Stimulated activated CD8-positive, alpha-beta memory T cell treated with anti-CD3 and anti-CD28 coated beads, Interleukin-12 subunit alpha, Interleukin-12 subunit beta, amount 100 ng/mL, for 4 hours (primary cell): ENCODE measurements around the gene AMN.

Experiments
- DNase-seq: peaks from one replicate; pipeline ENCODE4 v3.0.0-alpha.2; 2020; ENCODE audit warnings: low read depth

Gene AMN

DNA sequence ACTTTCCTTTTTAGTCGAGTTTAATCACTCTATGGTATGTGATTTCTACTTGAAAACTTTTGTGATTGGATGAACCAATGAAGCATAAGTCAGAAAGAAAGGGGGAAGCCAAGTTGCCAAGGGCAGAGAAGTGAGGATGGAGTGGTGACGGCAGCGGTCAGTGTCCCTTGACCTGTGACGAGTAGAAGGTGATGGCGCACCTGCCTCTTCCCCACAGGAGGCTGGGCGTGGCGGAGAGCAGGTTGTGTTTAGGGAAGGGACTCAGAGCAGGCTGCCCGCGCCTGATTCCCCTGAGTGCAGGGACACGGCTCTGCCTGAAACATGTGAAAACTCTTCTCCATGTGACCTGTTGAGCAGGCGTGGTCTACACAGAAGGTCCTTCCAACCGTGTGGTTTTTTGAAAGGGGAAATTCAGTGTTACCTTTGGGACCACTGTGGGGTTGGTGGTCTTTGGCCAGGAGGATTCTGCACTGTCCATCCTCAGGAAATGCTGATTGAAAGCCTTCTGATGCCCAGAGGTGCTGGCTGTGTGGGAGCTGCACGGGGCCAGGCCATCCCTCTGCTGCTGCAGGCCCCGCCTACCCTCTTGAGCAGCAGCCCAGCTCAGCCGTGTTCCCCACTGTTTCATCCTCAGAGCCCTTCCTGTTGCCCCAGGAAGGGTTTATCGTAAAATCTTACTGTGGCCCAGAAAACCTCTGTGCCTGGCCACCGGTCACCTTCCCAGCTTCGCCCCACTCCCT, 23.5 kb upstream of the AMN start:
- DNase-seq, result no peak

DNA sequence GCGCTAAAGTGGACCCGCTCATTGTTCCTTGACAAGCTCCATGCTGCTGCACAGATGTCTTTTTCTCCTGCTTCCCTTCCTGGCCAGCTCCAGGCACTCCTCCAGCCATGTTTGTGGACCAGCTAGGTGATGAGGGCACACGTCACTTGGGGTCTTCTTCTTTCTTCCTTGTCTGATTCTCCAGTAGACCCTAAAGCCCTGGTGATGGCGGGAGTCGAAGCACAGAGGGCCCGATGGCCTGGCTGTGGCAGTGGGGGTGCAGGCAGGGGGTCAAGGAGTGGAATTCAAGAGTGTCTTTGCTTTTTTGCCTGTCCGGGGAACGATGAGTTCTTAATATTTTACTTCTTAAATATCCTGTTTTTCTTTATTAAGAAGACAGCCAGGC, 23.0 kb upstream of the AMN start:
- no peak for DNase-seq

DNA sequence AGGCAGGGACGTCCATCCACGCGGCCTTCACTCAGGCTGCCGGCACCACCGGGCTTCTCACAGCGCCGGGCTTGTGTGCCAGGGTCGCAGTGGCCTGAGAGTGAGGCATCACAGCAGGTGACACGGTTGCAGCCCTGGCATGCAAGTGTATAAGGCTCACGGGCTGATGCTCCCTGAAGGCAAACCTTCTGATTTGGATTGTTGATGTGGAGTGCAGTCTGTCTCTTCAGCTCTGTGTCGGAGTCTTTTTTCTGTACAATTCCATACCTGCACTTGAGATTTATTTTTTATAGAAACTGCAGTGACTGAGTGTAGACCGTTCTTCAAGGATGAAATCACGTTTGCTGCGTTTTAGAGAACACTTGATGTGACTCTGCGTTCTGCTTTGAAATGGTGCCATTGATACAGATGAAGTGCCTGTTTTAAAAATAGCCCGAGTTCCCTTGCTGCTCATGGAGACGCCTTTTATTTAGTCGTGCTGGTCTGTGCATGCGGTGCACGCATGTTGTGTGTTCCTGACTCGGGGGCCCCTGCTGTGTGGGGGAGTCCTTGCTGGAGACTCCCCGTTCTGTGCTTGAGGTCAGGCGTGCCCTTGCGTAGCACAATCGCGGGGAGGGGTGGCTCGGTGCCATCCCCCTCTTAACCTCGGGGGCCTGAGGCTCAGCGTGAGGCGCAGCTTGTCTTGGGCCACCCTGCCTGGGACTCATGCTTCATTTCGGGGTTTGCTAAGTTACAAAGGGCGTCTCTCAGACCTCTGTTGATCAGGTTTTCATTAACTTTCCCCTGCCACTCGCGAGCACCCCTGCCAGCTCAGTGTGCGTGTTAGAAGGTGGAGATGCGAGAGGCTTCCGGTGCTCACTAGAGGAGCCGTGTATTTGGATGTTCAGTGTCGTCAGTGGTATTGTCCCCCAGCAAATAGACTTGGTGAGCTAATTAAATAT, 21.6 kb upstream of the AMN start:
- no peak for DNase-seq

DNA sequence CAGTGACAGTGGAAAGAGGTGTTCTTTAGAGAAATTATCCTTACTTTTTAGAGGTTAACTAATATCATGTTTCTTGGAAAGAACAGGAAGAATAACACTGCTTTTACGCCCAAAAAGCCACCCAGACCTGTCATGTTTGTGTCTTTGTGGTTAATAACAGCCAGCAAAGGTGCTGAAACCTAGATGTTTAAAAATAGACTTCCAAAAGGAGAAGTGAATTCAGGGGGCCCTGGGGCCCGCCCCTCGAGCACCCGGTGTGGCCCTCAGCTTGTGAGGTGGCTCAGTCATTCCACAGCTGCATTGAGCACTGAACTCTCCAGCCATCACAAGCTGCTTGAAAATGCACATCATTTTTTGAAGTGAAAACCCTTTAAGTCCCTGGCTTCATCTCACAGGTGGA, 20.8 kb upstream of the AMN start:
- no peak for DNase-seq

DNA sequence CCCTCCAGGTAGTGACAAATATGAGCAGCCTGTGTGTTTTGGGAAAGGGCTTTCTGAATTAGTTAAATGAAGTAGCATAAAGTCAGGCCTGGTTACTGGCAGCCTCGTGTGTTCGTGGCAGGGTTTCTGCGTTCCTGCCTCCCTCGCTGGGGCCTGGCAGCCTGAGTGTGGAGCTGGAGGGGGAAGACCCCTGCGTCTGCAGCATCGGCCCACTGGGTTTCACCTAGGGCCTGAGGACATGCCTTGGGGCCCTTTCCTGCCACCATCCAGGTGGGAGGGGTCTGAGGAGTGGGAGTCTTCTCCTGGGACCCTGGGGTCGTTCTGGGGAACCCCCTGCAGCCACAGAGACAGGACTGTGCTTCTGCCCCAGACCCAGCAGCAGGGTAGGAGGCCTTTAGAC, 20.4 kb upstream of the AMN start:
- DNase-seq, result no peak

DNA sequence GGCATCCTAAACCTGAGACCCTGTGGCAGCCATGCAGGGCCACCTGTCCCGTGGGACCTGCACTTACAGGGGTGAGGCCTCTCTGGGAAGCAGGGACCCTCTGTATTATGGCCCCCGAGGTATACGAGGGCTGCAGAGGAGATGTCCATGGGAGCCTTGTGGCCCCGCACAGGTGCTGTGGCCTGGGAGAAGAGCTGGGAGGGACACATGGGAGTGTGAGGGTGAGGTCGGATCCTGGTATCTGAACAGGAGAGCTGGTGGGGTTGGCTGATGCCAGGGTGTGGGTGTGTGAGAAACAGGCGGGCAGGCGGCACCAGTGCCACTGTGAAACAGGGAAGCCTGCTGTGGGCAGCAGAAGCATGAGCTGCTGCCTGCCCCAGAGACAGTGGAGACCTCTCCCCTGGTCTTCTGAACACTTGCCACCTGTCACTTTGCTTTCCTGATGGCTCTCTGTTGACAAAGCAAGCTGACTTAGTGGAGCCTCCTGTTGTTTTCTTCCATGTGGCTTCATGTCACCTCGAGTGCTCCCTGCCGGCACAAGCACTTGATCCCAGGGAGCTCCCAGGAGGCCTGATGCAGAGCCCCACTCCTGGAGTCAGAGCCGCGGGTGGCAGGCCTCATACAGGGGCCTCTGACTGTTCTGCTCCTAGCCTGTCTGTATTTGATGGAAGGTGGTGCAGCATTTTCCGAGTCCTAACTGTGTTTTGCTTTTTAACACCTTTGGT, 19.8 kb upstream of the AMN start:
- DNase-seq, result no peak

DNA sequence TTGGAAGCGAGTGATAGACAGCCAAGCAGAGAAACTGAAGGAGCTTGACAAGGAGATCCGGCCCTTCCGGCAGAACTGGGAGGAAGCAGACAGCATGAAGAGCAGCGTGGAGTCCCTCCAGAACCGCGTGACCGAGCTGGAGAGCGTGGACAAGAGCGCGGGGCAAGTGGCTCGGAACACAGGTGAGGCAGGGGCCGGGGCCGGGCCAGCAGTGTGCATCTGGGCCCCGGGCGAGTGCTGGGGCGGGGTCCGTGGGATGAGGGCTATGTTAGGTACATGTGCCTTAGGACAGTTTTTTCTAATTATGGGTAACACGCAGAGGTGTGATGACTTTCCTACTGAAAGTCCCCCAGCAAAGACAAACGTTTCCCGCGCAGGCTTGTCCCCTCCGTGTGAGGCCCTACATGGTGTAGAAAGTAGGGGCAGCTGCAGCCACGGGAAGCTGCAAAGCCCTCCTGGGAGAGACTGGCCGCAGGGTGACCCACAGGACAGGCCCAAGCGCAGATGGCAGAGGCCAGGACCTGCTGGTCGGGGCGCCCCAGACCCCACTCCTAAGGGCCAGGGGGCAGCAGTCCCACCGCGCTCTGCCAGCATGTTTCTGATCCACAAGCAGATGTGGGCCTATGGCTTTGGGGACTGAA, 19.1 kb upstream of the AMN start:
- no peak for DNase-seq

DNA sequence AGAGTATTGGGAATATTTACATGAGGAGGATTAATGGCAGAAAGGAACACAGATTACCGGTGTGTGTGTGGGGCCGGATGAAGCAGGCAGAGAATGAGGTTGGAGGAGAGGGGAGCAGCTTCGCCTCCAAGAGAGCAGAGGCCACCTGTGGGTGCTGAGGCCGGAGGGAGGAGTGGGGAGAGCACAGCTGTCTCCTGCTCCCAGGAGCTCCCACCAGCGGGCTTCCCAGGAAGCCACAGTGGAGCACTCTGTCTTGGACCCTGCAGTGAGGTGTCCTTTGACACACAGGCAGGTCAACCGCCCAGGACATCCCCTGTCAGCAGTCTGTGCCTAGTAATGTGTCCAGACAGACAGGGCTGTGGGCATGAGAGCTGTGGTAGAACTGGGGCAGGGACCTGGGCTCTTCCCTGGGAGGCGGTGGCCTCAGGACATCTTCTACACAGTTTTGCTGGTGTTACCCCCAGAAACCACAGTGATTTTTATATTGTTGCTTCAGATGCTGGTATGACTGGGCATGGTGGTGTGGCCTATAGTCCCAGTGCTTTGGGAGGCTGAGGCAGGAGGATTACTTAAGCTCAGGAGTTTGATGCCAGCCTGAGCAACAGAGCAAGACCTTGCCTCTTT, 18.5 kb upstream of the AMN start:
- DNase-seq, result no peak

DNA sequence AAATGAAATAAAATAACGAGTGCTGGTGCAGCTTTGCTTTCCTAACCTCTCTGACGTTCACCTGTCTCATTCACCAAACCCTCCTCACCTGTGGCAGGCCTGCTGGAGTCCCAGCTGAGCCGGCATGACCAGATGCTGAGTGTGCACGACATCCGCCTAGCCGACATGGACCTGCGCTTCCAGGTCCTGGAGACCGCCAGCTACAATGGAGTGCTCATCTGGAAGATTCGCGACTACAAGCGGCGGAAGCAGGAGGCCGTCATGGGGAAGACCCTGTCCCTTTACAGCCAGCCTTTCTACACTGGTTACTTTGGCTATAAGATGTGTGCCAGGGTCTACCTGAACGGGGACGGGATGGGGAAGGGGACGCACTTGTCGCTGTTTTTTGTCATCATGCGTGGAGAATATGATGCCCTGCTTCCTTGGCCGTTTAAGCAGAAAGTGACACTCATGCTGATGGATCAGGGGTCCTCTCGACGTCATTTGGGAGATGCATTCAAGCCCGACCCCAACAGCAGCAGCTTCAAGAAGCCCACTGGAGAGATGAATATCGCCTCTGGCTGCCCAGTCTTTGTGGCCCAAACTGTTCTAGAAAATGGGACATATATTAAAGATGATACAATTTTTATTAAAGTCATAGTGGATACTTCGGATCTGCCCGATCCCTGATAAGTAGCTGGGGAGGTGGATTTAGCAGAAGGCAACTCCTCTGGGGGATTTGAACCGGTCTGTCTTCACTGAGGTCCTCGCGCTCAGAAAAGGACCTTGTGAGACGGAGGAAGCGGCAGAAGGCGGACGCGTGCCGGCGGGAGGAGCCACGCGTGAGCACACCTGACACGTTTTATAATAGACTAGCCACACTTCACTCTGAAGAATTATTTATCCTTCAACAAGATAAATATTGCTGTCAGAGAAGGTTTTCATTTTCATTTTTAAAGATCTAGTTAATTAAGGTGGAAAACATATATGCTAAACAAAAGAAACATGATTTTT, 17.1 kb upstream of the AMN start:
- no peak for DNase-seq

DNA sequence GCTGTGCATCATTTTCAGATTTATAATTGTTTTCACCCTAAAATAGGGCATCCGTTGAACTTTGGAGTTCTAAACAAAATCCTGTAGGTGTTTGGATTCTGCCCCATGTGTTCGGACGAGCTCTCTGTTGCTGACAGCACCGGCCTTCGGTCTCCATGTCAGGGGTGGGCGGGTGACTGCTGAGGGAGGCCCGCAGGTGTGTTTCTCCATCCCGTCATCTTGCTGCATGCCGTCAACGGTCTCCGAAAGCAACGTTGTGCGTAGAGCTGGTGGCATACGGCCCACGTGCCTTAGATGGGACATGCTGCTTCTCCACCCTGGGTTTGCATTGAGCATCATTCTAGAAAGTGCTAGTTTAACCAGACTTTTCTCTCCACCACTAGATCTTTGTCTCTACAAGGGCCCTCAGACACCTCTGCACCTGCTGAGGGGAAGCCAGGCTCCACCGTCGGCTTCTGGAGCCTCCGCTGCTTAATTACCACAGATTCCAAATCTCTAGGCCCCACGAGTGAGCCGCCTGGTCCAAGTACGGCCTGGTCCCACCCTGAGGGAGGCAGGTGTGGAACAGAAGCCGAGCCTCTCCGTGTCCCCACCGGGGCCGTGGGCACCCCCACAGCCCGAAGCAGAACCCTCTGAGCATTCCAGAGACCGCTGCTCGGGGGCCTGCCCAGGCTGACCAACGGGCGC, 15.7 kb upstream of the AMN start:
- no peak for DNase-seq

DNA sequence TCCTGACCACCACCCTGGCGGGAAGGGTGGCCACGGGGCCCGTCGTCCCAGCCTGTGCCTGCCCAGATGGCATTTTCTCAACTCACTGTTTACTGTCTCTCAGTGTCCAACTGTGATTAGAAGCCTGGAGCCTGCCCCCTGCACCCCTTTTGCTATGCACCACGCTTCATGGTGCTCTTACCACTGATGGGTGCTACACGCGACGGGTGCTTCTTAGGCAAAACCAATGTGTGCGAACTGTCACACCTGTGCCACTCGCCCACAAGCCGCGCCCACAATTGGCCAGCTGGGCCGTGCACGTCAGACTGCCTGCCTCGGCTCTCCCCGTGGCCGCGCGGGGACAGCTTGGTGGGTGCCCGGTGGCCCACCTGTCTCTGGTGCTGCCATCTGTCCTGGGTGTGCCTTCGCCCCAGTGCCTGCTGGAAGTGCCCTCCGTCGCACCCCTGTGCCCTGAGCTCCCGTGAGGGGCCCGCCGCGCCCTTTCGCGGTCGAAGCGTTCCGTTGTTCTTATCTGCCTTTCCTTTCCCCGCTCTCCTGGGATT, 15.1 kb upstream of the AMN start:
- no peak for DNase-seq

DNA sequence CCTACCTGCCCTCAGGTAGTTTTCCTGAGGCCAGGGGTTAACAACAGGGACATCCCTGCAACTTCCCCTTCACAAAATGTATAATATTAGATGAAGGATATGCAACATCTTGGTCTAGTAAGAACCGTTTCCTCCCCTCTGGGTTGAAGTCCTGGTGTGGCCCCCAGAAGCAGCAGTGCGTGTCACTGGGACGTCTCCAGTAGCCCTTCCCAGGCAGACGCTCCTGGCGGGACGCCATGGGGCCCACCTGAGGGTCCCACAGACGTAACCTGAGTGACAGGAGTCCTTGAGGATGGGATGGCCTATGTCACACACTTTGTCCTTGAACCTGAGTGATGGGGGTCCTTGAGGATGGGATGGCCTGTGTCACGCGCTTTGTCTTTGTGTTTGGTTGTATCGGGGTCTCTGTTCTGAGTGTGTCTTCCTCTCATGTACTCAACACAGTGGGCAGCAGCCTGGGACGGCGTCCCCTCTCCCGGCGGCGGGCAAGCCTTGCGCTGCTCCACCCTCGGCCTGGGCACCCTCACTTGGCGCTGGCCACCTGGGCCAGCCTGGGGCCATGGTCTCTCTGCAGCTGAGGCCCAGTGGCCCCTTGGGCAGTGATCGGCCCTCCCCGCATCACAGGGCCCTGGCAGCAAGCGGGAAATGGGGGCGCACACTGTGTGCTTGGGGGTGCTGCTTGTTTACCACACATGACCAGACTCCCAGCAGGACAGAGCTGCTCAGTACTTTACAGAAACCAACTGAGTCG, 14.3 kb upstream of the AMN start:
- no peak for DNase-seq

DNA sequence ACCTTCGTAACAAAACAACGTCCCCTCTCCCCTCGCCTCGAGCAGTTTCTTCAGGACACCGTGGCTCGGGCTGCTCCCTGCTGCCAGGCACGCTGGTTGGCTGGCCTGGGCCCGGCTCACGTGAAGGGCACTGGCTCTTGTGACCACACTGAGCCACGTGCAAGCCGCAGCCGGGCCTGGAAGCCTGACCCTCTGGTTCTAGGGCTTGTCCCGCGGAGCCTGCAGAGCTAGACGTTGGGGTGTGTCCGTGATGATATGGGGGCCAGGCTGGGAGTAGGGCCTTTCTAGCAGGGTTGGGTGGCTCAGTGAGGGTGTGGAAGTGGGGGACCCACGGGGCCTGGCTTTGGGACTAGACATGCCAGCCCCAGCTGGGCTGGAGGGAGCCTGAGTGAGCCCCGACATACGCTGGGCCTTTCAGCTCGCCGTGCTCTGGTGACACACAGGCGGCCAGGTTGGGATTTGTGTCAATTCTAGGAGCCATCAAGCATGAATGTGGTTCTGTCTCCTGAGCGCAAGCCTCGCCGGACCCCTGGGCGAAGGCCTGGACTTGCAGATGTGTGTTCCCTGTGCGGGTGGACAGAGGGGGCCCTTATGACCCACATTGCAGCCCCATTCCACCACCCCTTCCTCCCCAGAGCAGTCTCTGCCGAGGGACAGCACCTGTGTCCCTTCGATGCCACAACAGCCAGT, 13.6 kb upstream of the AMN start:
- DNase-seq, result no peak

DNA sequence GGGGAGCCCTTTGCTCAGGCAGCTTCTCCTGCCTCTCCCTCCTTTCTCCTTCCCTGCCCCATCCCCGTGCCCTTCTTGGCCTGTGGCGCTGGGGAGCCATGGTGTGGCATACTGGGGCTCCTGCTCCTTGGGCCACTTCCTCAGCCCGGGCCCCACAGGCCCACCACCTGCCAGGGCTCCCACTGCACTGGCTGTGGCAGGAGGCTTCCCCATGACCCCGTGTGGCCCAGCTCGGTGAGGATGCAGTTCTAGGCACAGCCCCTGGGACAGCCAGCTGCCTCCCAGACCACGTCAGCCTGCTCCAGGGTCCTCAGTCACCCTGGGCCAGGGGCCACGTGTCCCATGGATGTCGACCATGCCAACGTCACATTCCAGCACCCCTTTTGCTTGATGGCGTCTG, 13.0 kb upstream of the AMN start:
- no peak for DNase-seq

DNA sequence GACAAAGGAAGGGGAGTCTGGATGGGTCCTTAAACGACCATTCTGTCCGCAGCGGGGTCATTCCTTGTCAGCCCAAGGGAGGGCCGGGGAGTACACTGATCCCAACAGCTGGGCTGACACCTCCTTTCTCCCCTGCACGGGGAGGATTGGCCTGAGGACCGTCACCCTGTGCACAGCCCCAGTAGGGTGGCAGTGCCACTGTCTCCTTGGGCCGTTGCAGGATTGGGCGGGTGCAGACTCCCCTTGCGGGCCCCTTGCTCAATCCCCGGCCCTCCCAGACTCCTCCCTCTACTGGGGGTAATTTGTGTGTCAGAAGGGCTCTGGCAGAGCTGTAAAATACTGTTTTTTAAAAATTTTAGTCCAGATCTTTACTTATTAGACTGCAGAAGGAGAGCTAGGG, 12.6 kb upstream of the AMN start:
- DNase-seq, result no peak

DNA sequence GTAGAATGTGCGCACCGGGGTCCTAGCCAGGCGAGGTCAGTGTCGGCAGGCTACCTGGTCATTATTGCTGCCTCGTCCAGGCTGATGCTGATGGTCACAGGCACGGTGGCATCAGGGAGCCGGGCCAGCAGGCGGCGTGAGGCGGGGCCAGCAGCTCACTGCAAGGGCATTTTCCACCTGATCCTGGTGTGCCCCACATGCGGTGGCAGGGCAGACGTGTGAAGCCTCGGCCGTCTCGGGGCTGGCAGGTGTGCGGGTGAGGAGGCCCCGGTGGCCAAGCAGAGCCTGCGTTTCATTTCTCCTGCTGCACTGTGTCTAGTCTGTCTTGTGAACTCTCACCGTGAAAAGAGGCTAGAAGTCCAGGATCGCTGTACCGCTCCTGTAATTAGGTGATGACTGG, 12.0 kb upstream of the AMN start:
- no peak for DNase-seq

DNA sequence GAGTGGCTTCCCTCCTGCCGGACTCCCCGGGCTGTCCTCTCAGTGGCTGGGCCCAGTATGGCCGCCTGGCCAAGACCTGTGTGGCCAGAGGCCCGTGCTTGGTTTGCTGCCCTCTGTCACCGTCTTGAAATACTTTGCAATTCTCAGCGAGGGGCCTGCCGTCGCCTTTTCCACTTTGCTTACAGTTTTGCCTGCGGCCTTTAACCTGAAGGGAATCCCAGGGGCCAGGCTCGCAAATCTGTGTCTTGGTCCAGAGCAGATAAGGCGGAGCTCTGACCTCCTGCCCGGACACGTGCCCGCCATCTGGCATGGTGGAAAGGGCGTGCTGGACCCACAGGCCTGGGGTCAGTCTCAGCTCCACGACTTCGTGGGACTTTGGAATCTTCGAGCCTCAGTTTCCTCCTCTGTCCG, 10.9 kb upstream of the AMN start:
- no peak for DNase-seq

DNA sequence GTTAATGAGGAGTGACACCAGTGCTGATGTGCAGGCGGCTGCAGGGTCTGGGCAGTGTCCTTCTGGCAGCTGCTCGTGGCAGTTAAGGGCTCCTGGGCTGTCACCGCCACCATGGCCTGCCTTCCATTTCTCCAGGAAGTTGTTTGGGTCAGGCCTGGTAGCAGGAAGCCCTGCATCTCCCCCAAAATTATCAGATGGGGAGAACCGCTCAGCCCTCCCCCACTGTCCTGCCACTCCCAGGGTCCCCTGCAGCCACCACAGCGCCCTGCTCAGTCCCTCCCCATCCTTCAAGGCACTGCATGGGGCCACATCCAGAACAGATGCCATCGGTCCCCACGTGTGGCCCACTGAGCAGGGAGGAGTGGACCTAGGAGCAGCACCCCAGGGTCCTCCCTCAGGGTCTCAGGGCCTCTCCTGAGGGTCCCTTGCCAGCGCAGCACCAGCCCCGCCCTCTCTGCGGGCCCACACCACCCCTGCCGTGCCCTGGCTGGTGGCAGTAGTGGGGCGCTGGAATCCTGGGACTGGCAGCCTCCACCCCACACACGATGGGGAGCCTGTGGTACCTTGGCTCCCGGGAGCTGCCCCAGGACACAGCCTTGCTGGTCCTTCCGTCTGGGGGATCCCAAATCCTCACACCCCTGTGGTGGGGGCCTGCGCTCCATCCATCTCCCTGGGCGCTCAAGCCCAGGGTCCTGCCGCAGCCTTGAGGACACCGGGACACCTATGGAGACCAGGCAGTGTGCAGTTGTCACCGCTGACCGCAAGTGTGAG, 10.3 kb upstream of the AMN start:
- DNase-seq, result no peak
